ENCODE data around the gene CD1D.

The CD1D gene

DNA sequence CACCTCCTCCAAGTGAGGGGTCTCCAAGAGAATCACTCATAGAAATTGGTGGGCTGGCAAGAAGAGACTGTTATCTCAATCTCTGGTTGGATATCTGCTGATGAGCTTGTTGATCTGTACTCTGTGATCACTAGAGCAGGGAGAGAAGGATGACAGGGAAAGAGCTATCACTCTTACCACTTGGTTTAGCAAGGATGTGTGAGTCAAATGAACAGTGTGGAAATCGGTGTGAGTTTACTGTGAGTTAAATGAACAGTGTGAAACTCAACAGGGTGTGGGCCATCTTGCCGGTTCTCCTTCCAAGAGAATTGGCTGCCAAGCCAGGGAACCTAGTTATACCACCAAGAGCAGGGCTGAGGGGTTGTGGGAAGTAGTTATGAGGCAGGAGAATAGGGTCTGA, 33.3 kb upstream of the CD1D start:
- CTCF ChIA-PET = no interaction called here
- no peak for DNase-seq (ENCODE audit: extremely low spot score)
- POLR2A ChIA-PET = no interaction called here
- TF ChIP-seq, protein P1, sequence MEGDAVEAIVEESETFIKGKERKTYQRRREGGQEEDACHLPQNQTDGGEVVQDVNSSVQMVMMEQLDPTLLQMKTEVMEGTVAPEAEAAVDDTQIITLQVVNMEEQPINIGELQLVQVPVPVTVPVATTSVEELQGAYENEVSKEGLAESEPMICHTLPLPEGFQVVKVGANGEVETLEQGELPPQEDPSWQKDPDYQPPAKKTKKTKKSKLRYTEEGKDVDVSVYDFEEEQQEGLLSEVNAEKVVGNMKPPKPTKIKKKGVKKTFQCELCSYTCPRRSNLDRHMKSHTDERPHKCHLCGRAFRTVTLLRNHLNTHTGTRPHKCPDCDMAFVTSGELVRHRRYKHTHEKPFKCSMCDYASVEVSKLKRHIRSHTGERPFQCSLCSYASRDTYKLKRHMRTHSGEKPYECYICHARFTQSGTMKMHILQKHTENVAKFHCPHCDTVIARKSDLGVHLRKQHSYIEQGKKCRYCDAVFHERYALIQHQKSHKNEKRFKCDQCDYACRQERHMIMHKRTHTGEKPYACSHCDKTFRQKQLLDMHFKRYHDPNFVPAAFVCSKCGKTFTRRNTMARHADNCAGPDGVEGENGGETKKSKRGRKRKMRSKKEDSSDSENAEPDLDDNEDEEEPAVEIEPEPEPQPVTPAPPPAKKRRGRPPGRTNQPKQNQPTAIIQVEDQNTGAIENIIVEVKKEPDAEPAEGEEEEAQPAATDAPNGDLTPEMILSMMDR (IDR thresholded peaks at IDR 0.05; ENCODE audit: control extremely low read depth, extremely low read depth, low read depth, missing control alignments) = no peak

DNA sequence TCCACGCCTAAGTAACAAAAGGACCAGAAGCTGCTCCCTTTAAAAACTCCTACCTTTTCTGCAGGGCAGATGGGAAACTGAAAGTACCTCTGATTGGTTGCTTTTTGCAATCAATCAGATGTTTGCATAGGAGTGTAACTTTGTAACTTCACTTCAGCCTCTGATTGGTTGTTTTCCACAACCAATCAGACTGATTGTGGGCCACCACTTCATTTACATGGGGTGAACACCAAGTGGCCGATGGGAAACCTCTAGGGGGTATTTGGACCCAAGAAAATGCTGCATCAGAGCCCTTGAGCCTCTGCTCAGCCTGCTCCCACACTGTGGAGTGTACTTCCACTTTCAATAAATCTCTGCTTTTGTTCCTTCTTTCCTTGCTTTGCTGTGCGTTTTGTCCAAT, 32.8 kb upstream of the CD1D start:
- TF ChIP-seq, protein P1 (IDR thresholded peaks at IDR 0.05; ENCODE audit: control extremely low read depth, extremely low read depth, low read depth, missing control alignments) = no peak
- ChIA-PET POLR2A (no interaction called here), CTCF (no interaction called here)
- DNase-seq (ENCODE audit: extremely low spot score) = no peak

DNA sequence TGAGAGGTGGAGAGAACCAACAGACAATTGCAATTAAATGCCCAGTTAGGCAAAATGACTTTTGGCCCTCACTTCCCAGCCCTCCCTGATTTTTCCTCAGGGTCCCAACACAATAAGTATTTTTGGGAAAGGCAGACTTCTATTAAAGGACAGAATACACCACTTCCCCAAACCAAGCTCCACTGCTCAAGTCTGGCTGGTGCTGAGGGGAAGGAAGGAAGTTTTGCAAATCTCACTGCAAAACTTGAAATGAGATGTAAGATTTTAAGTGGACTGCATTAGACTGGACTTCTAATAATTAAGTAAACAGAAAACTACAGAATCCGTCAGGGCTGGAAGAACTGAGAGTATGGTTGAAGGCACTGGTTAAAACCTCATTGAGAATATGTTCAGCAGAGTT, 32.2 kb upstream of the CD1D start:
- POLR2A ChIA-PET = no interaction called here
- CTCF ChIA-PET = no interaction called here
- no peak for DNase-seq (ENCODE audit: extremely low spot score)
- TF ChIP-seq, protein P1 (IDR thresholded peaks at IDR 0.05; ENCODE audit: control extremely low read depth, extremely low read depth, low read depth, missing control alignments) = no peak

DNA sequence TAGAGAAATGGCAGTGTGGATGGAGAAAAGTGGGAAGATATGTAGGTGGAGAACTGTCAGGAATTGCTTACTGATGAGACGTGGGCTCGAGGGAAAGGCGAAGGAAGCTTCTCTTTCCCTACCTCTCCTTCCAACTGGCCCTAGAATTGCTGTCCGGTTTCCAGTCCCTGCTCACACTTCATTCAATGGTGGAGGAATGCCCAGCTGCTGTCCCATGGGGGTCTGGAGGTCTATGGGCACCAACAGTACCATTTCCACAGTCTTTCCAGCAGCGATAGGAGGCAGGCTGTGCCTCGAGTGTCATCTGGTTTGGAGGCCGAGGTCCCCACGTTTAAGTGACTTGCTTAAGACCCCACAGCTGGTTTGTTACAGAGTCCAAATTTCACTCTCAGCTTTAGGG, 31.5 kb upstream of the CD1D start:
- CTCF ChIA-PET = interaction anchor here (1.2 to 1.3 kb wide), 2 partner anchors 8 to 62 kb away, joined by 4 read pairs; no protein-coding TSS in a partner anchor
- POLR2A ChIA-PET = no interaction called here
- DNase-seq (ENCODE audit: extremely low spot score) = no peak
- TF ChIP-seq, protein P1 (IDR thresholded peaks at IDR 0.05; ENCODE audit: control extremely low read depth, extremely low read depth, low read depth, missing control alignments) = no peak

DNA sequence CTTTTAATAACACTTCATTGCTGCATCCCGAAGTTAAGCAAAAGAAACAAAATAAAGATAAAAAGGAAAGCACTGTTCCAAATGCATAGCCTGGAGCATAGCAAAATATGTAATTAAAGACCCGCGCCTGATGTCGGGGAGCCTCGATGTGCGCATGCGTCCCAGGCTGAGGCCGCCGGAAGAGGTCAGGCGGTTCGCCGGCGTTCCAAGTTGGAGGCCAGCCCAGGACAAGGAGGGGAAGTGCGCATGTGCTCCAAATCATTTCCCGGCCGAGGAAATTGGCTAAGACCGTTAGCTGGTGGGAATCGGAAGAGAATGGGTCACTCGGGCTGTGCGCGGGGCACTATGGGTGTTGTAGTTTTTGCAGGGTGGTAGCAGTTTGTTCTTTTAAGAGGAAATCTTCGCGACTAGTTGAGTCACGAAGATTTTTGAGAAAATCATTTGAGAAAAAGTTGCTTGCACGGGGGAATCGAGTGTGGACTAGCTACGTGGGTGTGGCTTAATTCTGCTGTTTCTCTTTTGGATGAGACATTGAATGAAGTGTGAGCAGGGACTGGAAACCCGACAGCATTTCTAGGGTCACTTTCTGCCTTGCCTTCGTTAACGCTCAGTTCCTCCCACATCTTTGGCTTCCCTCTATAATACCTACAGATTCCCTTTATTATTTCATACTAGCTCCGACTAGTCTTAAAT, 31.0 kb upstream of the CD1D start:
- POLR2A ChIA-PET = no interaction called here
- TF ChIP-seq, protein P1 (IDR thresholded peaks at IDR 0.05; ENCODE audit: control extremely low read depth, extremely low read depth, low read depth, missing control alignments) = no peak
- DNase-seq (ENCODE audit: extremely low spot score) = peak; percentile 76
- CTCF ChIA-PET = interaction anchor here (1.2 to 1.8 kb wide), 4 partner anchors 9 to 63 kb away, joined by 3 to 4 read pairs (median 4); no protein-coding TSS in a partner anchor

DNA sequence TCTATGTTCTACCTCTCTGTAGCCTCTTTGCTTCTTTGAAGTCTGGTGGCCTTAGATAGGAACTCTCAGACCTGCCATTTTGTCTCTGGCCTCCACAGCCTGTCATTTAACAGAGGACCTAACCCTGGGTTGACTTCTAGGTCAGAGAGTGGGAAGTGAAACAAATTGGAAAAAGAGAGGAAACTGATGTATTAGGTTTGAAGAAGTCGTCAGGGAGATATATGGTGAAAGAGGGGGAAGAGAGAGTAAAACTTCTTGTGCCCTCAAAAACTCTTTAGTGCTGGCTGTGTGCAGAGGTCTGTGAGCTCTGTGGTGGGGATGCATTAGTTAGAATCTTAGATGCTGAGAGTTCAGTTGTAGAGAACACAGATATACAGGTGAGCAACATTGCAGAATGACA, 30.2 kb upstream of the CD1D start:
- TF ChIP-seq, protein P1 (IDR thresholded peaks at IDR 0.05; ENCODE audit: control extremely low read depth, extremely low read depth, low read depth, missing control alignments) = no peak
- ChIA-PET CTCF (interaction anchor here (1.7 to 1.8 kb wide), 2 partner anchors 11 to 53 kb away, joined by 3 to 4 read pairs; no protein-coding TSS in a partner anchor), POLR2A (no interaction called here)
- no peak for DNase-seq (ENCODE audit: extremely low spot score)

Data from GM10248 (cell line).